ENCODE results near the gene MYCL.

Gene MYCL

GRCh38 chr1:39852214-39852791, 49.4 kb downstream of the MYCL start:
- DNase-seq (ENCODE audit: low spot score): no peak

GRCh38 chr1:39850606-39851216, 51.0 kb downstream of the MYCL start:
- DNase-seq (ENCODE audit: low spot score): no peak

DNA sequence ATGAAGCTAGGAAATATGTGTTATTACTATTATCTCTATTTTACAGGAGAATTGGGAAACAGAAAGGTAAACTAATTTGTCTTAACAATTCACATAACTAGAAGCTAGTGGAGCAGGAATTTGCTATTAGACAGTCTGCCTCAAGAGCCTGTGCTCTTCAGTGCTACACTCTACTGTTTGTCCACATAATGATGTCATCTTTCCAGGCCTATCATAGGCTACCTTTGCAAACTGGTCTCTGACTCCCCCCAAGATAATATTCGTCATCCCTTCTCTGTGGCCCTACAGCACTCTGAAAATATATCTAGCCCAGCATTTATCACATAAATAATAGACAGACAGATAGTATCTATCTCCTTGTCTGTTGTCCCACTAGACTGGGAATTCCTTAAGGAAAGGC, 52.5 kb downstream of the MYCL start:
- DNase-seq (ENCODE audit: low spot score): no peak

DNA sequence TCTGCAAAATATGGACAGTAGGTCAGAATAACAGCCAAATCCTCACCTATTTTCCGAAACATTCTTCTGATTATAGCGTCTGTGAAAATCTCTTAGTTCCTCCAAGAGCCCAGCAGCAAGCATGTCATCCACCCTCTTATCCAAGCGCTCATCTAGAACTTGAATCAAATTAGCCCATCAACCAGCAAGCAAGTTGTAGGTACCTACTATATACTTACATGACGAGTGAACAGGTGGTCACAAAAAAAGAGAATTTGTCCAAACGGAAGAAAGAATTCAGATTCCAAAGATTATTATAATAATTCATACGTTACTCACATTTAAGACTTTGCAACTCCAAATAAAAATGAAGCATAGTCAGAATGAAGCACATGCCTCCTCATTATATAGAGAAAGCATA, 53.8 kb downstream of the MYCL start:
- no peak for DNase-seq (ENCODE audit: low spot score)

GRCh38 chr1:39846796-39847195, 54.9 kb downstream of the MYCL start:
- DNase-seq (ENCODE audit: low spot score): no peak

DNA sequence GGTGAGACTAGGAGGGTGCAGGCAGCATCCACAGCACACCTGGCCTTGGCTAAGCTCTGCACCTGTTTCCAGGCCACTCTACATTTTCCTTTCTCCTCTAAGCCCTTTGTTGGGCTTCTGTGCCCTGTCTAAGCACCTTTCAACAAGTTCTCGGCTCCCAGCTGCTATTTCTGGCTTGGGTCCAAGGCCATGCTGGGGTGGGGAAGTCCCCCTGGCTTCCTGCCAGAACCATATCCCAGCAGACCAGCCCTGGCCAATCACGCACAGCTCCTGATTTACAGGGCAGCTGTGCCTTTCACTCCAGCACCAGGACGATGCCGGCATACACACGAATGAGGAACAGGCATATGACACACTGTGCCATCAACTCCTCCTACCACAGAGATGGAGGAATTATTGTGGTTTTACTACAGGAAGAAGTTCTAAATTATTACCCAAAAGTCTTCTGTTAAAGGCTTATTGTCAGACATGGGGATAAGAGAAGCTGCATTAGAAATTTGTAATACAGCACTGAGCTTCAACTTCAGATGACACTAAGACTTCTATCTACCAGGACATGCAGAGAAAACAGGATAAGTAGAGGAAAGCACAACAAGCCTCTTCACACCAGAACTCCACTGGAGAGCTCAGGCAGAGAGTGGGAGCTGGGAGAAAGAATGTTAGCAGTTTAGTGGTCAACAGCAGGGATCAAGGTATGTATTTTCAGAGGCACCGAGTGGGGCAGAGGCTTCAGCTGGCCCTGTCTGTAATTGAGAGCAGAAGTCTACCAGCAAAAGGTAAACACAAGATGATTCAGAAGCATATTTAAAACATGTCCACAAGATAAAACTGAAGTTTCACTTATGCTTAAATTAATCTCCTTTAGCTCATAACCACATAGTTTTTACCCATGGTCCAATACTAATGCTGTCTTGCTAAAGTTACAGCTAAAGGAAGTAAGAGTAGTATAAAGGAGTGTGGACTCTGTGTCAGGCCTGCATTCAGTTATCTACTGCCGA, 55.8 kb downstream of the MYCL start:
- DNase-seq (ENCODE audit: low spot score): peak; percentile 91
